Measurements from ENCODE around the gene TUBAL3. TPM values are rescaled to one million over a fixed set of nuclear protein-coding genes. Genes with fewer than 3 reads are reported as not detected.

The TUBAL3 gene
- total RNA-seq, 2 donors from 2014 or later: not detected

- Histone ChIP-seq H3K36me3 (ENCODE audit: control insufficient read depth, insufficient read depth, low read length) (no peaks in the 10 kb centered on the region), H3K9ac (ENCODE audit: extremely low read depth, low read length, poor library complexity, severe bottlenecking) (no peak overlapping the region), H3K4me3 (ENCODE audit: low read length) (no peak overlapping the region), H3K9me3 (ENCODE audit: control insufficient read depth, low read length) (no peaks in the 10 kb centered on the region), H3K27ac (ENCODE audit: low read depth, low read length) (no peak overlapping the region), H3K27me3 (ENCODE audit: control insufficient read depth, insufficient read depth, low read length, poor library complexity, severe bottlenecking) (no peaks in the 10 kb centered on the region), H3K4me1 (ENCODE audit: control insufficient read depth, insufficient read depth, low read length) (no peaks in the 10 kb centered on the region)
- Mint-ChIP-seq H3K27me3 (ENCODE audit: insufficient read depth) (no peaks in the 10 kb centered on the region), H3K4me3 (no peak overlapping the region), H3K36me3 (ENCODE audit: low read depth) (no peaks in the 10 kb centered on the region), H3K9me3 (no peaks in the 10 kb centered on the region), H3K27ac (no peak overlapping the region), H3K4me1 (peaks cover 5% of the 10 kb centered on the region)
- 89 to 91% methylated on average over 5 to 6 of the region's 6 CpGs for WGBS, 2 experiments (ENCODE audit: insufficient coverage in 1 of 2, insufficient read length in 1 of 2)
- no peak for DNase-seq
- TF ChIP-seq CTCF (conservative IDR thresholded peaks at IDR 0.05): no peak
Measured at GRCh38 chr10:5355594-5356301, 48.9 kb downstream of the TUBAL3 start.

GRCh38 chr10:5354068-5354467 lies 50.6 kb downstream of the TUBAL3 start:
- no peaks in the 10 kb centered on the region for H3K4me1 ChIP-seq (ENCODE audit: control insufficient read depth, insufficient read depth, low read length)
- no peaks in the 10 kb centered on the region for H3K4me1 Mint-ChIP-seq
- no peaks in the 10 kb centered on the region for H3K27me3 ChIP-seq (ENCODE audit: control insufficient read depth, insufficient read depth, low read length, poor library complexity, severe bottlenecking)
- H3K36me3 Mint-ChIP-seq (ENCODE audit: low read depth): no peaks in the 10 kb centered on the region
- DNase-seq: no peak
- no peak overlapping the region for H3K27ac ChIP-seq (ENCODE audit: low read depth, low read length)
- no peak for TF ChIP-seq CTCF (conservative IDR thresholded peaks at IDR 0.05)
- H3K9ac ChIP-seq (ENCODE audit: extremely low read depth, low read length, poor library complexity, severe bottlenecking): no peak overlapping the region
- no peak overlapping the region for H3K4me3 Mint-ChIP-seq
- no peak overlapping the region for H3K4me3 ChIP-seq (ENCODE audit: low read length)
- H3K27ac Mint-ChIP-seq: no peak overlapping the region
- no peaks in the 10 kb centered on the region for H3K36me3 ChIP-seq (ENCODE audit: control insufficient read depth, insufficient read depth, low read length)
- no peaks in the 10 kb centered on the region for H3K9me3 Mint-ChIP-seq
- H3K9me3 ChIP-seq (ENCODE audit: control insufficient read depth, low read length): no peaks in the 10 kb centered on the region
- no peaks in the 10 kb centered on the region for H3K27me3 Mint-ChIP-seq (ENCODE audit: insufficient read depth)
- 74 to 80% methylated on average over 1 to 3 of the region's 3 CpGs for whole genome bisulfite sequencing, 2 experiments (ENCODE audit: insufficient coverage in 1 of 2, insufficient read length in 1 of 2)

- H3K27me3 Mint-ChIP-seq (ENCODE audit: insufficient read depth): no peaks in the 10 kb centered on the region
- Histone ChIP-seq H3K36me3 (ENCODE audit: control insufficient read depth, insufficient read depth, low read length) (no peaks in the 10 kb centered on the region), H3K9me3 (ENCODE audit: control insufficient read depth, low read length) (no peaks in the 10 kb centered on the region), H3K9ac (ENCODE audit: extremely low read depth, low read length, poor library complexity, severe bottlenecking) (no peak overlapping the region), H3K4me1 (ENCODE audit: control insufficient read depth, insufficient read depth, low read length) (no peaks in the 10 kb centered on the region), H3K4me3 (ENCODE audit: low read length) (no peak overlapping the region), H3K27me3 (ENCODE audit: control insufficient read depth, insufficient read depth, low read length, poor library complexity, severe bottlenecking) (no peaks in the 10 kb centered on the region), H3K27ac (ENCODE audit: low read depth, low read length) (no peak overlapping the region)
- 83% methylated on average over 2 of the region's 2 CpGs for WGBS, 2 experiments (ENCODE audit: insufficient coverage in 1 of 2, insufficient read length in 1 of 2)
- TF ChIP-seq CTCF (conservative IDR thresholded peaks at IDR 0.05): no peak
- no peaks in the 10 kb centered on the region for H3K9me3 Mint-ChIP-seq
- no peak for DNase-seq
- H3K27ac Mint-ChIP-seq: no peak overlapping the region
- no peak overlapping the region for H3K4me3 Mint-ChIP-seq
- H3K36me3 Mint-ChIP-seq (ENCODE audit: low read depth): no peaks in the 10 kb centered on the region
- no peaks in the 10 kb centered on the region for H3K4me1 Mint-ChIP-seq
Measured at GRCh38 chr10:5349362-5349761, 55.3 kb downstream of the TUBAL3 start.
